Dermis blood vessel endothelial cell (primary cell): ENCODE data around the gene SPEM3. TPM values are rescaled to one million over a fixed set of nuclear protein-coding genes. Genes with fewer than 3 reads are reported as not detected.
"Not testable (repeated sequence)": the region's sequence is repeated elsewhere in the genome, so short reads cannot be mapped to it uniquely, and the experiment has no call there.

Source experiments
- DNase-seq: peaks from one replicate; pipeline ENCODE4 v3.0.0; 2010
- total RNA-seq: library from RNA; depleted of rRNA; stranded (reverse); fragments of >200 nt; gene quantifications from 2 replicates; pipeline ENCODE4 v1.2.3, GENCODE V29; 2014

Gene SPEM3
- total RNA-seq, 1 donor from 2014 or later, result not detected

DNA sequence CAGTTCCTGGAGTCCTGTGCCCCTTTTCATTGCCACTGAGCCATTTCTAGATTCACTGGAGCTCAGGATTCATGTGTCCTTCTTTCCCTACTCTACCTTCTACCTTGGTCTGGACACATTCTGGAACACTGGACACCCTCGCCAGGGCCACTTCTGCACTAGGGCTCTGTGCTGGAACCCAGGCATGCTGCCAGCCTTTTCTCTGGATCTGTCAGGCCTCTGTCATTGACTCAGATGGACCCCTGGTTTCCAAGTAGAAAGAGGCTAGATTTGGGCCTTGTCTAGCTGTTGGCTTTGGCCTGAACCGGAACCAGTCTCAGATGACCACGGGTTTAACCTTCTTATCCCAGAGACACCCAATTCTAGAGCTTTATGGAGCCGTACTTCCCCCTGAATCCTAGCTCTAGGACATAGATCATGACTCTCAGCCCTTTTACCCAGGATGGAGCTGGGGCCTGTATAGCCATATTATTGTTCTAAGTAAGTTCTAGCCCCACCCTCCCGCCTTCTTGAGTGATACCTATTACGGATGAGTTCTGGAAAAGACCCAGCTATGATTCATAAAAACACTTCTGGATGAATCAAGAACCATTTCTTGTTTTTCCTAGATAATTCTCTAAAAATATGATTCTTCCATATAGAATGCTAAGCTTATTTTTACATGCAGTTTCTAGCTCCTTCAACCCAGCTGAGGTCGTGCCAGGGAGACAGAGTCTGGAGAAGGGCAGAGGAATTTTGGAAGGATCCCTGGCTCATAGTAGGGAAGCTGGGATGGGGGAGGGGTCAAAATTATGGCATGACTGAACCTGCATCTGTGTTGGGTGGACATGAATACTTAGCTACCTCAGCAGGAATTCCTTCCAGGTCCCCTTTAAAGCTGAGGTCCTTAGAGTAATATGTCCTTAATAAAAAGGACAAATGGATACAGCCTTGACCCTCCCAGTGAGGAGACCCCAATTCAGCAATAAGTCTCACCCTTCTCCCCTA, 15.1 kb downstream of the SPEM3 start:
- peak; percentile 47 for DNase-seq

DNA sequence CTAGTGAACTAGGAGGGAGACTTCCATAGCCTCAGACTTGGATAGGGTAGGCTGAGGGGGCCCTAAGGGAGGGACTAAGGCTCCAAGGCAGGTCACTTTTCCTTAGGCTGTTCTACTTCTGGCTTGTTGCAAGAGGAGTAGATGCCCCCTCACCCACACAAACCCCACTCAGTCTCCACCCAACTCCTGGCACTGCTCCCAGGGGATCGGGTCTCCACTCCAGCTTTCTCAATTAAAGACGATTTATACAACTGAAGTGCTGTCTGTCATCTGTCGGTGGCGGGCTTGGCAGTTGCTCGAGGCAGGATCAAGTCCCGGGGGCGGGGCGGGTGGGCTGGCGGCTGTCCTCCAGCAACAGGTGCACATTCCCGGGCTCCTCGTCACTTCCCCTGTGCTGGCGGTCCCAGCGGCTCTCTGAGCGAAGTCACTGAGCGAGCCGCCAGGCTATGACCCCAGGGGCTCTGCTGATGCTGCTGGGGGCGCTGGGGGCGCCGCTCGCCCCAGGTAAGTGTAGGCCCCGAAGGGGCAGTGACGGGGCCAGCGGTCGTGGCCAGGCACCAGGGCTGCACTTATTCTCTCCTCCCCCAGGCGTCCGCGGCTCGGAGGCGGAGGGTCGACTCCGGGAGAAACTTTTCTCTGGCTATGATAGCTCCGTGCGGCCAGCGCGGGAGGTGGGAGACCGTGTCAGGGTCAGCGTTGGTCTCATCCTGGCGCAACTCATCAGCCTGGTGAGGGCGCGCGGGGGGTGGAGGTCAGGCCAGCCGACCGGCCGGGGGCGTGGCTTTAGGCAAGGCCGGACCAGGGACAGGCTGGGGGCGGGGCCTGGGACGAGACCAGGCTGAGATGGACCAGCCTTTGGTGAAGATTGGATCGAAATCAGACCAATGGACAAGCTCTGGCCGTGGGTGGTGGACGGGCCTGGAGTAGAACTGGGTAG, 16.3 kb downstream of the SPEM3 start, which contains the start of gene CHRNB1:
CHRNB1 (plus strand) TSS at position 380 of the 937 bp plus-strand sequence; CDS start at position 447, 67 bp downstream.
- DNase-seq, result peak; percentile 54

DNA sequence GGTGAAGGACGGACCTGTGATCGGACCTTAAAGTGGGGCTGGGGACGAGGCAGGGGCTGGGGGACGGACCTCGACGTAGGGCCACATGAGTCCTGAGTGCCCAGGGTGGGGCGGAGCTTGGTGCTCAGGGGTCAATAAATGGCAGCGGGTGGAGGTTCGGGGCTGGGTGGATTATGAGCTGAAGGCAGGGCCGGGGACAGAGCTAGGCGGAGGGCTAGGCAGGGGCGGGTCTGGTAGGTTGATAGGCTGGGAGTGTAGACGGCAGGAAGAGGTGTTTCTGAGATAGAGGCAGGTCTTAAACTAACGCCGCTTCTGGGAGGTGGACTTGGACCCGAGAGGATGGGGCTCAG, 16.9 kb downstream of the SPEM3 start:
- no peak for DNase-seq

DNA sequence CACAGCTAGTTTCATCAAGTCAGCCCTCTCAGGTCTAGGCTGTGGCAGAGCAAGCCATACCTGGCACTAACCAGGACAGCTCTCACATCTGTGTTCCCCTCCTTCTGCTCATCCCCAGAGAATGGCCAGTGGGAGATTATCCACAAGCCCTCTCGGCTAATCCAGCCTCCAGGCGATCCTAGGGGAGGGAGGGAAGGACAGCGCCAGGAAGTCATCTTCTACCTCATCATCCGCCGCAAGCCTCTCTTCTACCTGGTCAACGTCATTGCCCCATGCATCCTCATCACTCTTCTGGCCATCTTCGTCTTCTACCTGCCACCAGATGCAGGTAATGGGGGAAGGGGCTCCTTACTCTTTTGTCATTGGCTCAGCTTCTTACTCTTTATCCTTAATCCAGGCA, 19.8 kb downstream of the SPEM3 start:
- DNase-seq, result no peak

DNA sequence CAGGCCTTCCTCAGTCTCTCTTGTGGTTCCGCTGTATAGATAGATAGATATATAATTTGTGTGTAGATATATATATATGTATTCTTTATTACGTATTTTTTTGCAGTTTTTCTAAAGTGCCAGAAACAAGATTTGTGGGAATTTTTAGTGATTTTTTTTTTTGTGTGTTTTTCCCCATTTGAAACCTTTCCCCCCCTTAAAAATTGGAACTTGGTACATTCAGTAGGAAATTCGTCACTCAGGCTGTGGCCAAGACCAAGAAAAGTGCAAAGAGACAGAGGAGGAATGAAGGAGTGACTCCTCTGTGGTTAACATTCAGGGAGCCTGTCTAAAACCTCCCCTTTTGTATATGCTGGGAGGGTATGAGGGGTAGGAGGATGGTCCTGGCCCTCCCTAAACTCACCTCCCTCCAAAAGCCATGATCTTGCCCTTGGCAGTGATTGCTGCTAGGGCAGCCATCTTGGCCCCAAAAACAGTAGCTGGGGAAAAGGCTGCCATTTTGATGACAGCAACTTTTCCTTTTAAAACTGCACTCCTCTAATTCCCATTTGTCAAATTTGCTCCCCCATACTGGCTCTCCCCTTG, 31.4 kb downstream of the SPEM3 start:
- no peak for DNase-seq

DNA sequence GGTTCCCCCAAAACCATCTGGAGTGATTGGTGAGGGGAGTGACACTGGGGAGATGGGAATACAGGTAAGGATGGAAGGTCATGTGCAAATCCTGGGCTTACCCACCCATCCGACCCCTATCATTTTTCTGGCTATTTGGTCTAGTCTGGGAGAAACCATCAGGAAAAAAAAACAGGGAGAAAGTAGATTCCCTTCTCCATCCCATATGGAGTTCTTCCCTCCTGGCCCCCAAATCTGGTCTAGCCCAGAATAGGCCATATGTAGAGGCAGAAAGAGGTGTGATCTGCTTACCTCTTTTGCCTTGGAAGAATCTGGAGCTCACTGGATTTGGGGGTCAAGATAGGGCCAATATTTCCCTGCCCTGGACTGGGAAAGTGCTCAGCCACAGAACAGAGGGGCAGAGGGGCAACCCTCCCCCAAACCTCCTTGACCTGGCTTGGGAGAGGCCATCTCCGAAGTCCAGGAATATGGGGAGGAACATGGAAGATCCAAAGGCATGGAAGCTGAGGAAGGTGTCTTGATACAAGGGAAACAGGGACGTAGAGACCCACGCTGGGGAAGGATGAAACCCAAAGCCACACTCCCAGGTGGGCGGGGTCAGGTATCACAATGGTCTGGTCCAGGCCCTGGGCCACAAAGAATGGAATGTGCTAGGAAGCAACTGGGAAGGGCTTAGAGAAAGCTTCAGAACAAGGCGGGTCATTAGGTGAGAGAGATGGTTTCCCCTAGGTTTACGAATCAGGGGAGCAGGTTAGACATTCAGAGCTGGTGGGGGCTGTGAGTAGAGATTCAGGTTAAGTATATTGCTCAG, 32.4 kb downstream of the SPEM3 start:
- DNase-seq, result no peak

DNA sequence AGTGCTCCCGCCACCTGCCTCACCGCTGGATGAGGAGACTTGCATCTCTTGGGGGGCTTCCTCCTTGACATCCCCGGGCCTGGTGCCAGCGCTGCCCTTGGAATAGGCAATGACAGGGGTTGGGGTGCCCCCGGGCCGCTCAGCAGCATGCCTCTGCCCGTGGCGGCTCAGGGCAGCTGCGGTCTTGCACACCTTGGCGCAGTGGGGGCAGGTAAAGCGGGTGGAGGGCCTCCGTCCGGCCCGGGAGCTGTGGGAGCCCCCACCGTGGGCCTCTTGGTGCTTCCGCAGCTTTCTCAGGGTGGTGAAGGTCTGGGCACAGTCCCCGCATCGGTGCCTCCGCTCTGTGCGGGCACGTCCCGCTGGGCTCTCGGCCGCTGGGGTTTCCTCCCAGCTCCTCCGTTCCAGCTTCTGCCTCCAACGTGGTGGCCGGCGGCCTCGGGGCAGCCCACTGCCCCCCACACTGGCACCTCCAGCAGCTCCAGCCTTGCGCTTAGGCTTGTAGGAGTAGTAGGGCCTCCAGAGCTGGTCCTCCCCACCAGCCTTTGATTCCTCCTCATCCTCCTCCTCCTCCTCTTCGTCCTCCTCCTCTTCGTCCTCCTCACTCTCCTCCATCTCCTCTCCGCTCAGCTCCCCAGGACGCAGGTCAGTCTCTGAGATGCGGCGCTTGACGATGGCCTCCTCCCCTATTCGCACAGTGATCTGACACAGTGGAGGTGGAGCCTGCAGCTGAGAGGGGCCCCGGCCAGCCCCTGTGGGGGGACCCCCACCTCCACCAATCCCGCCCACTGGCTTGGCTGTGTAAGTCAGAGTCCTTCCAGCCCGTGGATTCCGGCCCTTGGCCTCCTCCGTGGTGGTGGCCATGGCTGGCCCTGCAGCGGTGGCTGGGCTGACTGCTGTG, 34.1 kb downstream of the SPEM3 start:
- no peak for DNase-seq

DNA sequence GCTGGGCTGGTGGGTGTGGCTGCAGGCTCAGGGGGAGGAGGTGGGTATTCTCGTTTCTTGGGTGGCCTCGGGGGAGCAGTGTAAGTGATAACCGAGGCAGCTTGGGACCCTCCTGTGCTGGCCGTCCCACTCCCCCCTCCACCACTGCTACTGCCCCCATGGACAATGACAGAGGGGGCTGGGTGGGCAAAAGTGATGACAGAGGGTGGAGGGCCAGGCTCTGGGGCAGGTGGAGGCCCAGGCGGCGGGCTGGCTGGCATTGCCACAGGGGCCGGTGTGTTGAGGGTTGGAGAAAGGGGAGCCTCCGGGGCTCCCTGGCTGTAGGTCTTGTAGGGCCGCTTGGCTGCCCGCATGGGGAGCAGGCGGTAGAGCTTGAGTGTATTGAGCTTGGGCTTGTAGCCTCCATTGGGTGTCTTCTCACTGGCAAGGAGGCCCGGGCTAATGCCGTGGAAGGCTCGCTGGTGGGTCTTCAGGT, 34.8 kb downstream of the SPEM3 start:
- no peak for DNase-seq

DNA sequence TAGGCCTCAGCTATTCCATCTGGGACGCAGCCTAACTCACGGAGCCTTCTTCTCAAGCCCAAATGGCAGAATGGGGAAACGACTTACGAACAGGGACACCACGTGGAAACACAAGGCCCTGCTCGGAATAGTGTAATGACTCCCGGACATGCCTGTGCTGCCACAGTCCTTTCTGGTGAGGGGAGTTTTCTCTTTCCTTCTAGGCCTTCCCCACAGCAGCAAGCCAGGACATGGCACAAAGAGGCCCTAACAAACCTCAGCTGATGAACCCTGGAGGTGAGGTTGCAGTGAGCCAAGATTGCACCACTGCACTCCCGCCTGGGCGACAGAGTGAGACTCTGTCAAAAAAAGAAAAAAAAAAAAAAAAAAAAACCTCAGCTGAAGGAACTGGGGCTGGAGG, 35.4 kb downstream of the SPEM3 start:
- no peak for DNase-seq

DNA sequence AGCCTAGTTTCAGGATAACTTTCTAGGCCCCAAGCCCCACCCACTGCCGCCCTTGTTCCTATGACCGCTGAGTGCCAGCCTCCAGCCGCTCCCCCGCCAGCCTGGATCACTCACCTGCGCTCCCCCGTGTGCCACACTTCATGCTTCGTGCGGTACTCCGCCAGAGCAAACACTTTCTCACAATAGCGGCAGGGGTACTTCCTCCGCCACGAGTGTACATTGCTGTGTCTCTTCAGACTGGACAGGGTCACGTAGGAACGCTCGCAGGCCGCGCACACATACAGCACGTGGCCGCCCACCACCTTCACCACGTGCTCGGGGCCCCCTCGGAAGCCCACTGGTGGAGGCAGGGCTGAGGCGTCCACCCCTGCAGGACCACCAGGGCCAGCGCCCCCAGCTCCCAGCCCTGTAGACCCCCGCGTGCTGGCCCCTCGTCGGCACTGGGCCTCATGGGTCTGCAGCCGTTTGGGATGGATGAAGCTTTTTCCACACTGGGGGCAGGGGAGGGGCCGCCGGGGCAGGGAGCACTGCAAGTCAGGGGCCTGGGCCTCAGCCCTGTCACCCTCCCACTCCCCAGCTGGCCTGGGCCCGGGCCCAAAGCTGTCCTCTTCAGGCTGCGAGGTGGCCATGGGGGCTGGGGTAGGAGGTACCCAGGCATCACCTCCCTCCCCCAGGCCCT, 37.1 kb downstream of the SPEM3 start:
- DNase-seq, result no peak

DNA sequence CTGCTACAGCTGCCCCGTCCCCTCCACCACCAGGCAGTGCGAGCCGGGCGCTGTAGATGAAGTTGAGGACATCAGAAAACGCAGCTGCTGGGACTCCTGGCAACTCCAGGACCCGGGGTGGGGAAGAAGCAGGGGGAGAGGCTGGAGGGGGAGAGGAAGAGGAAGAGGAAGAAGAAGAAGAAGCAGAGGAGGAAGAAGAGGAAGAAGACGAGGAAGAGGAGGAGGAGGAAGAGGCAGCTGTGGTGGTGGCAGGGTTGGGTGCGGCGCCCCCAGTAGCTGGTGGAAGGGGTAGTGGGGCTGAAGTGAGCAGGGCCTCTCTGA, 37.6 kb downstream of the SPEM3 start:
- DNase-seq, result no peak

DNA sequence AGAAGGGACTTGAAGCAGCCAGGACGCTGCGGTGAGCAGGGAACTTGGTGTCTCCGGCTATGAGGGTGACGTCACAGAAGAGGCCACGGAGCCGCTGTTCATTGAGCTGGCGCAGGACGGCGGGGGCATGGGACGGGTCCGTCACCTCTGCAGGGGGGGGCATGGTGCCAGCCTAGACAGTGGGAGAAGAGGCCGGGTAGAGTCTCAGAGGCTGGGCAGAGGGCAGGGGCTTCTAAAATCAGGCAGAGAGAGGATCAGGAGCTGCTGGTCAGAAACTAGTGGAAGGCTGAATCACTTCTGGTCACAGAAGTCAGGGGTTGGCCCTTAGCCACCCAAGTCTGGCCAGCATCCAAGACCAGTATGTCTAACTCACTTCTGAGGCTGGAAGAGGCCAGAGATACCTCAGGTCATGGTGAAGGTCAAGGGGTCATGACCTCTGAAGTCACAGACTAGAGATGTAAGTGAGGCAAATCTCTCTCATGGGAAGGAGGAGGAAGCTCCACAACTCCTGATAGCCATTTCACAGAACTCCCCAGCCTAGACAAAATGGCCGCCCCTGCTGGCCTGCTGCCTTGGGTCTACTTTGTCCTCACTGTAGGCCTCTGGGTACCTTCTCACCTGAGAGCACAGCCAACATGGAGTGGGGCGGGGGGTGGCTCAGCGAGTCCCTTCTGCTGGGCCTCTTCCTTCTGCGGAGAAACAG, 38.1 kb downstream of the SPEM3 start:
- DNase-seq, result peak; percentile 82

DNA sequence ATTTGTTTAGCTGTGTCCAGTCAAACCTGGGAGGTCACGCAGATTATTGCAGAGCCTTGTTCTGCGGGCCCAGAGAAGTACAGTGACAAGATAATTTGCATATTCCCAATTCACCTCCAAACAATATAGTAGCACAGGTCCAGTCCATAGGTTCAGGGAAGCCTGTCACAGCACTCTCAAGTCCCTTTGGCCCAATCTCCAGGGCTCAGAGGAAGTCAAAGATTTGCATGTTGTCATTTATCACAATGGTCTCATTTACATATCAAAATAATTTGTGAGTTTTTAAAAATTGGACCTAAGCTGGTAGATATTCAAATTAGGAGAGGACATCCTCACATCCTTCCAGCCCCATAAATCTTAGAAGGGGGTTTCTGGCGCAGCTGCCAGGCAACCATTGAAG, 38.8 kb downstream of the SPEM3 start:
- DNase-seq, result no peak

DNA sequence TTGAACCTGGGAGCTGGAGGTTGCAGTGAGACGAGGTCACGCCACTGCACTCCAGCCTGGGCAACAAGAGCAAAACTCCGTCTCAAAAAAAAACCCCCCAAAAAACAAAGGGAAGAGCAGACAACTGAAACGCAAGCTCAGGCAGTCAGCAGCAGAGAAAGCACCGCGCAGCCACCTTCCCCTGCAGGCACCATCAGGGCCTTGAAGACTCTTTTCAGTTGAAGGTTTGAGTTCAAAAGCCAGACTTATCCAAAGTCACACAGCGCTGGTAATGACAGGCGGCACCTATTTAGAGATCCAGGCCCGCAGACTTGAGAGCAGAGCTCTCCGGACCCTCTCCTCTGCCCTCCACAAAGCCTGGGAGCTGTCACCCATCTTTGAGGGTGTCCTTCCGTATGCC, 39.6 kb downstream of the SPEM3 start:
- DNase-seq, result no peak

DNA sequence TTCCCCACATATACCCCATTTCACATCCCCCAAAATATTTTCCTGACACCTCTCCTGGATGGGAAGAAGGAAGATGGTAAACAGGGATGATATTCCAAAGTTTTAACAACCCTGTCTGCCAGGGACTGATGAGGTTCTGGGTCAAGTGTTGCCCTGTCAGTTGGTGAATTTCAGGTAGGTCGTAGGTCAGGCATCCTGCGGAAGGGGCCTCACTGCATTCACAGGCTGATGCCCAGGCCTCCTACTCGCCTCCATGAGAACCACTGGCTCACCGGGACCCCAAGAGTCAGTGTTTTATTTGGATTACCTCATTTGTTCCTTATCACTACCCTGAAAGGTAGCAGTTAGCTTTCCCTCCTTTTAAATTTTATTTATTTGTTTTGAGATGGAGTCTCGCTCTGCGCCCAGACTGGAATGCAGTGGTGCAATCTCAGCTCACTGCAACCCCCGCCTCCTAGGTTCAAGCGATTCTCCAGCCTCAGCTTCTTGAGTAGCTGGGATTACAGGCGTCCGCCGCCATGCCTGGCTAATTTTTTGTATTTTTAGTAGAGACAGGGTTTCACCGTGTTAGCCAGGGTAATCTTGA, 40.2 kb downstream of the SPEM3 start:
- DNase-seq, result no peak

DNA sequence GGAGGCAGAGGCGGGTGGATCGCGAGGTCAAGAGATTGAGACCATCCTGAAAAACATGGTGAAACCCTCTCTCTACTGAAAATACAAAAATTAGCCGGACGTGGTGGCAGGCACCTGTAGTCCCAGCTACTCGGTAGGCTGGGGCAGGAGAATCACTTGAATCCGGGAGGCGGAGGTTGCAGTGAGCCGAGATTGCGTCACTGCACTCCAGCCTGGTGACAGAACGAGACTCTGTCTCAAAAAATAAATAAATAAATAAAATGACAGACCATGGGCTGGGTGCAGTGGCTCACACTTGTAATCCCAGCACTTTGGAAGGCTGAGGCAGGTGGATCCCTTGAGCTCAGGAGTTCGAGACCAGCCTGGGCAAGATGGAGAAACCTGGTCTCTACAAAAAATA, 41.2 kb downstream of the SPEM3 start:
- not testable (repeated sequence) for DNase-seq

DNA sequence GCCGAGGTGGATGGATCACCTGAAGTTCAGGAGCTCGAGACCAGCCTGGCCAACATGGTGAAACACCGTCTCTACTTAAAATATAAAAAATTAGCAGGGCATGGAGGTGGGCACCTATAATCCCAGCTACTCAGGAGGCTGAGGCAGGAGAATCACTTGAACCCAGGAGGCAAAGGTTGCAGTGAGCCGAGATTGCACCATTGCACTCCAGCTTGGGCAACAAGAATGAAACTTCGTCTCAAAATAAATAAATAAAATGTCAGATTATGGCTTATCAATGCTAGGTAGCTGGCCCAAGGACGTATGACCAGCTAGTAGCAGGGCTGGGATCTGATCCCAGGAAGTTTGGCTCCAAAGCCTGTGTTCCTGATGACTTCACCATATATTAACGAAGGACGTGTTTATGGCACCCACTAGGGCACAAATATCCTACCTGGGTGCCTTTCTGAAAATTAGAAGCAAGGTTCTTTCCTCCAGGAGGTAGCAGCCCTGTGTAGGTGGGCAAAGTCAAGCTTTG, 41.9 kb downstream of the SPEM3 start:
- DNase-seq, result not testable (repeated sequence)

DNA sequence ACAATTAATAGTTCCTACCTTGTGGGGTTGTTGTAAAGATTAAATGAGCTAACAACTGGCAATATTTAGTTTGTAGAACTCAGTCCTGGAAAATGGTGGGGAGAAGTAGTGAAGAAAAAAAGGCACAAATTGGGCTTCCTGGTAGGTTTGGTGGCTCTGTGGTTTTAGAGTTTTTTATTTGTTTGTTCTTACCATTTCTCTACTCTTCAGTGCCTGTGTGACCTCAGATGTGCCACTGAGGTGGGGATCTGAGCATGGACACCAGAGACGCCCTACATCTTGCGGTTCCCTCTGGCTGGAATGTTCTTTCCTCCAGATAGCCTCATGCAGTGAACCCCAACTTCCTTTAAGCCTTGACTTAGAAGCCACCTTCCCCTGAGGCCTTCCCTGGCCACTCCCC, 43.1 kb downstream of the SPEM3 start:
- no peak for DNase-seq

DNA sequence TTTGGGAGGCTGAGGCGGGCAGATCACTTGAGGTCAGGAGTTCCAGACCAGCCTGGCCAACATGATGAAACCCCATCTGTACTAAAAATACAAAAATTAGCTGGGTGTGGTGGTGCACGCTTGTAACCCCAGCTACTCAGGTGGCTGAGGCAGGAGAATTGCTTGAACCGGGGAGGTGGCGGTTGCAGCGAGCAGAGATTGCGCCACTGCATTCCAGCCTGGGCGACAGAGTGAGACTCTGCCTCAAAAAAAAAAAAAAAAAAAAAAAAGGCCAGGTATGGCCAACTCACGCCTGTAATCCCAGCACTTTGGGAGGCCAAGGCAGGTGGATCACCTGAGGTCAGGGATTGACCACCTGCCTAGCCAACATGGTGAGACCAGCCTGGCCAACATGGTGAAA, 46.1 kb downstream of the SPEM3 start:
- DNase-seq, result not testable (repeated sequence)
